ENCODE results near the gene XYLT1. TPM values are rescaled to one million over a fixed set of nuclear protein-coding genes. Genes with fewer than 3 reads are reported as not detected.
"Not testable (repeated sequence)": the region's sequence is repeated elsewhere in the genome, so short reads cannot be mapped to it uniquely, and the experiment has no call there.

XYLT1 gene
- total RNA-seq, 1 donor from 2014 or later = 1.6 TPM

DNA sequence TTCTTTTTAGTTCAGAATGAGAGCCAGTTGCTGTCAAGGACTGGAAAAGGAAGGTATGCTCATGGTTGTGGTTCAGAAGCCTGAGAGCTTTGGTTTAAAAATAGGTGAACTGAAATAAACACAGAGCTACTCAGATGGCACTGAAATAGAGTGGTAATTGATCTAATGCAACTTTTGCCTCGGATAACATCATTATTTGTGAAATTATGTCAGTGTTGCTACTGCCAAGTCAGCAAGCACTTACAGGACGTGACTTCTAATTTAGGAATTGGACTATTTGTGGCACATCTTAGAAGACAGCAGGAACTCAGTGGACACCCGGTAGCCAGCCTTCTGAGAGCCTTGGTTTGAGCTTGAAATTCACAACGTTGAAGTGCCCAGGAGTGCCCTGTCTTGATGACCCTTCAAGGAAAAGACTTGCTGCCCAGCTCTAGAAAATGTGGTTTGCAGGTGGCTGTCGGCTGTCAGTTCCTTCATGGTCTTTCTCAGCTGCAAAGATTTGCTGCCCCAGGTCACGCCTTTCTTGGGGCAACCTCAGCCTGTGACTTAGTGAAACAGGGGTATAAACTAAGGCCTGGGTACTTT, 42.0 kb upstream of the XYLT1 start:
- DNase-seq (ENCODE audit: low read depth) = no peak
- no peak overlapping the region for H3K4me3 ChIP-seq (ENCODE audit: low read depth, low read length)
- H3K27me3 ChIP-seq (ENCODE audit: control insufficient read depth, insufficient read depth, low read length) = no peaks in the 10 kb centered on the region
- no peaks in the 10 kb centered on the region for H3K36me3 ChIP-seq (ENCODE audit: control insufficient read depth, insufficient read depth, low read length)
- TF ChIP-seq CTCF (IDR thresholded peaks at IDR 0.05; ENCODE audit: insufficient read depth, low read length, poor library complexity, severe bottlenecking) = no peak

DNA sequence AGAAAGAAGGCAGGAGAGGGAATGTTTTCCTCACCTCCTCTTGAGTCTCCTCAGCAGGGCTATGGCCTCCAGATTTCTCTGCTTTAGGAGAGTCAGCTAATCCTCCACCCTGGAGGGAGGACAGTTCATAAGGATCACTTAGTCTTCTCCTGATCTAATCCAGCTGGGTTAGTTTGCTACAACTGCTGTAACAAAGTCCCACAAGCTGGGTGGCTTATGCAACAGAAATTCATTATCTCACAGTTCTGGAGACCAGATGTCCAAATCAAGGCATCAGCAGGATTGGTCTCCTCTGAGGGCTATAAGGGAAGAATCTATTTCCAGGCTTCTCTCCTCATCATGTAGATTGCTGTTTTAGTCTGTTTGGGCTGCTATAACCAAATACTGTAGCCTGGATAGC, 40.6 kb upstream of the XYLT1 start:
- DNase-seq (ENCODE audit: low read depth) = no peak
- TF ChIP-seq CTCF (IDR thresholded peaks at IDR 0.05; ENCODE audit: insufficient read depth, low read length, poor library complexity, severe bottlenecking) = no peak
- Histone ChIP-seq H3K36me3 (ENCODE audit: control insufficient read depth, insufficient read depth, low read length) (no peaks in the 10 kb centered on the region), H3K27me3 (ENCODE audit: control insufficient read depth, insufficient read depth, low read length) (no peaks in the 10 kb centered on the region), H3K4me3 (ENCODE audit: low read depth, low read length) (no peak overlapping the region)

DNA sequence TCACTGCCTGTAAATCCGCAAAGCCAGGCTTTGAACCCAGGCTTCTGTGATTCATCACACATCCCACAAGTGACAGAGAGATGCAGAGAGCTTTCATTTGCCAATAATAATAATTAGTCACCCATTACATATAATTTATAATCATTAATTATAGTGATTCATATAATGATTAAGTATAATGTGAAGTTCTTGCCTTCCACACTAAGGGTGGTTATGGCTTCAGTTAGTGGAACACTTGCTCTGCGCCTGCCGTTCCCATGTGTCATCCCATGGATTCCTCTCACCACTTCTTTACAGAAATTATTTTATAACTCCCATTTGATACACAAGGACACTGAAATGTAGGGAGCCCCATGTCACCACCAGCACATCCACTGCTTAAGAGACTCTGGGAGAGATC, 39.8 kb upstream of the XYLT1 start:
- Histone ChIP-seq H3K27me3 (ENCODE audit: control insufficient read depth, insufficient read depth, low read length) (no peaks in the 10 kb centered on the region), H3K36me3 (ENCODE audit: control insufficient read depth, insufficient read depth, low read length) (no peaks in the 10 kb centered on the region), H3K4me3 (ENCODE audit: low read depth, low read length) (no peak overlapping the region)
- TF ChIP-seq CTCF (IDR thresholded peaks at IDR 0.05; ENCODE audit: insufficient read depth, low read length, poor library complexity, severe bottlenecking) = no peak
- DNase-seq (ENCODE audit: low read depth) = no peak

DNA sequence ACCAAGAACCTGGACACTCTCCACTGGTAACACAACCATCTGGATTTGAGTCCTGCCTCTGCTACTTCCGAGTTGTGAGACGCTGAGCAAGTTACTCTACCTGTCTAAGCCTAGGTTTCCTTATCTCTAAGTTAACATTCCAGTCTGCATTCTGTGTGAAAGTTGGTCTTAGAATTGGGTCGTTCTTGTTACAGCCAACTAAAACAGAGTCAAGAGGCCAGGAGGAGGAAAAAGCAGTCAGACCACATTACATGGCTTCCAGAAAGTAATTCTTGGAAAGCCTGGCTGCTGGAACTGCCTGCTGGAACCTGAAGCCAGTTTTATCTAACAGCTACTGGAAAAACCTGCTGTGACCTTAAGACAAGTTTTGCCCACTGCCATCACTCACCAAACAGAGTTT, 38.4 kb upstream of the XYLT1 start:
- Histone ChIP-seq H3K36me3 (ENCODE audit: control insufficient read depth, insufficient read depth, low read length) (no peaks in the 10 kb centered on the region), H3K27me3 (ENCODE audit: control insufficient read depth, insufficient read depth, low read length) (no peaks in the 10 kb centered on the region), H3K4me3 (ENCODE audit: low read depth, low read length) (no peak overlapping the region)
- no peak for DNase-seq (ENCODE audit: low read depth)
- no peak for TF ChIP-seq CTCF (IDR thresholded peaks at IDR 0.05; ENCODE audit: insufficient read depth, low read length, poor library complexity, severe bottlenecking)

GRCh38 chr16:17508303-17508702, 37.5 kb upstream of the XYLT1 start:
- DNase-seq (ENCODE audit: low read depth) = no peak
- TF ChIP-seq CTCF (IDR thresholded peaks at IDR 0.05; ENCODE audit: insufficient read depth, low read length, poor library complexity, severe bottlenecking) = no peak
- no peak overlapping the region for H3K4me3 ChIP-seq (ENCODE audit: low read depth, low read length)
- H3K36me3 ChIP-seq (ENCODE audit: control insufficient read depth, insufficient read depth, low read length) = no peaks in the 10 kb centered on the region
- no peaks in the 10 kb centered on the region for H3K27me3 ChIP-seq (ENCODE audit: control insufficient read depth, insufficient read depth, low read length)

DNA sequence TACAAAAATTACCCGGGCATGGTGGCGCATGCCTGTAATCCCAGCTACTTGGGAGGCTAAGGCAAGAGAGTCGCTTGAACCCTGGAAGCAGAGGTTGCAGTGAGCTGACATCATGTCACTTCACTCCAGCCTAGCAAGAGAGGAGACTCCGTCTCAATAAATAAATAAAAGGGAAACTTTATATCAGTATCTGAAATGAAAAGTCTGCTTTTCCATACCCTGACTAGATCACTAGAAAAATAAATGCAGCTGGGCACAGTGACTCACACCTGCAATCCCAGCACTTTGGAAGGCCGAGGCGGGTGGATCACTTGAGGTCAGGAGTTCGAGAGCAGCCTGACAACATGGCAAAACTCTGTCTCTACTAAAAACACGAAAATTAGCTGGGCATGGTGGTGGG, 36.8 kb upstream of the XYLT1 start:
- not testable (repeated sequence) for H3K27me3 ChIP-seq (ENCODE audit: control insufficient read depth, insufficient read depth, low read length); H3K36me3 ChIP-seq (ENCODE audit: control insufficient read depth, insufficient read depth, low read length); DNase-seq (ENCODE audit: low read depth); H3K4me3 ChIP-seq (ENCODE audit: low read depth, low read length)

DNA sequence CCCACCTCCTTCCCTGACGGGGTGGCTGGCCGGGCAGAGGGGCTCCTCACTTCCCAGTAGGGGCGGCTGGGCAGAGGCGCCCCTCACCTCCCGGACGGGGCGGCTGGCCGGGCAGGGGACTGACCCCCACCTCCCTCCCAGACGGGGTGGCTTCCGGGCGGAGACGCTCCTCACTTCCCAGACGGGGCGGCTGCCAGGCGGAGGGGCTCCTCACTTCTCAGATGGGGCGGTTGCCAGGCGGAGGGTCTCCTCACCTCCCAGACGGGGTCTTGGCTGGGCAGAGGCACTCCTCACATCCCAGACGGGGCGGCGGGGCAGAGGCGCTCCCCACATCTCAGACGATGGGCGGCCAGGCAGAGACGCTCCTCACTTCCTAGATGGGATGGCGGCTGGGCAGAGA, 35.1 kb upstream of the XYLT1 start:
- not testable (repeated sequence) for H3K4me3 ChIP-seq (ENCODE audit: low read depth, low read length); H3K36me3 ChIP-seq (ENCODE audit: control insufficient read depth, insufficient read depth, low read length); DNase-seq (ENCODE audit: low read depth); H3K27me3 ChIP-seq (ENCODE audit: control insufficient read depth, insufficient read depth, low read length)
